M059J (cell line): ENCODE measurements around the gene TMEM134. TPM values are rescaled to one million over a fixed set of nuclear protein-coding genes. Genes with fewer than 3 reads are reported as not detected.
"Not testable (repeated sequence)": the region's sequence is repeated elsewhere in the genome, so short reads cannot be mapped to it uniquely, and the experiment has no call there.

Experiments used
- DNase-seq: peaks from one replicate; pipeline ENCODE4 v3.0.0-alpha.2; 2012; ENCODE audit warnings: low read depth
- total RNA-seq: library from RNA; depleted of rRNA; stranded (reverse); fragments of >200 nt; shearing (Covaris generic); gene quantifications from 2 replicates; pipeline ENCODE4 v1.2.3, GENCODE V29; 2014; rRNA removed

The TMEM134 gene
- total RNA-seq = 13.5 and 16.1 TPM in 2 replicates

GRCh38 chr11:67468759-67469507 lies at the start of gene TMEM134:
Gene TMEM134, minus strand, starts transcription at chr11:67469251. Its CDS starts 59 bp downstream, at chr11:67469192.
- DNase-seq = peak; percentile 85

- DNase-seq = no peak
These were observed 48.9 kb upstream of the TMEM134 start for GRCh38 chr11:67517784-67518552.

GRCh38 chr11:67516806-67517205 lies 47.8 kb upstream of the TMEM134 start:
- no peak for DNase-seq

- no peak for DNase-seq
These were observed 45.1 kb upstream of the TMEM134 start for GRCh38 chr11:67514116-67514515.

DNA sequence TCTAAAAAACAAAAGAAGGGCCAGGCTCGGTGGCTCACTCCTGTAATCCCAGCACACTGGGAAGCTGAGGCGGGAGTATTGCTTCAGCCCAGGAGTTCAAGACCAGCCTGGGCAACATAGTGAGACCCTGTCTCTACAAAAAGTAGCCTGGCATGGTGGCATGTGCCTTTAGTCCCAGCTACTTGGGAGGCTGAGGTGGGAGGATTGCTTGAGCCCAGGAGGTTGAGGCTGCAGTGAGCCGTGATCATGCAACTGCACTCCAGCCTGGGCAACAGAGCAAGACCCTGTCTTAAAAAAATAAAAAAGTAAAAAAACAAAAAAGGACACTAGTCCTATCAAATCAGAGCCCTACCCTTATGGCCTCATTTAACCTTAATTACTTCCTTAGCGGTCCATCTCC lies 42.5 kb upstream of the TMEM134 start:
- not testable (repeated sequence) for DNase-seq

DNA sequence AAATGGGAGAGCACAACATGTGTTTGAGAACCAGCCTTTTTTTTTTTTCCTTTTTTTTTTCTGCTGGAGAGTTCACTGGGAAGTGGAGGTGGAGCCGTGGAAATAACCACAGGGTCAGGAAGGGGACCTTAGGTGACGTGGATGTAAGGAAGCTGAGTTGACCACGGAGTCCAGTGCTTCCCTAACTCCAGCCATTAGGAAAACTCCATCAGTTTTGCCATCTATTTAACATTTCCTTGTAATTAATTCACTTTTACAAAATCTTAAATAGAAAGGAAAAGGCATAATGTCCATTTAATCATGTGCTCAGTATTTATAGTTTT lies 40.9 kb upstream of the TMEM134 start:
- DNase-seq = peak; percentile 51

DNA sequence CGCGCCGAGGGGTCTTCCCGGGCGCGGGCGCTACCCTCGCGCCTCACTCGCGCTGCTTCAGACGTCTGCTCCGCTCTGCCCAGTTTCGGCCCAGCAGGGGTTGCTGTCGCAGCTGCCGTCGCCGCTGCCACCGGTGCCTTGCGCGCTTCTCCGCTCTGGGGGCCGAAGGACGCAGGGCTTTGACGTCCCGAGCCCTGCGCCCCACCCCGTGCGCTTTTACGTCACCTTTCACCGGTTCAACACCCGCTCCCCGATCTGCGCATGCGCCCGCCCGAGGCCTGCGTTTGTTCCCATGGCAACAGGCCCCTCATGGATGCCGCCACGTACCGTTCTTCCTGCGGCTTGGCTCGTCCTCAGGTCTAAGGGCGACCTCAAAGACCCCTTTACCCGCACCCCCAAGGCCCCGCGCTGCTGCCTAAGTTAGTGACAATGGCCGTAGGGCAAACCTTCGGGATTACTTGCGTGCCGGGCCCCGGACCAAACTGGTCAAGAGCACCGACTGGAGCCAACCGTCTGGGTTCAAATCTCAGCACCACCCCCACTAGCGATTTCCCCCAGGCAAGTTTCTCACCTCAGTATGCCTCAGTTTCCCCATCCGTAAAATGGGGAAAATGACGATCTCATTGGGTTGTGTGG lies 39.6 kb upstream of the TMEM134 start:
- DNase-seq = peak; percentile 96

DNA sequence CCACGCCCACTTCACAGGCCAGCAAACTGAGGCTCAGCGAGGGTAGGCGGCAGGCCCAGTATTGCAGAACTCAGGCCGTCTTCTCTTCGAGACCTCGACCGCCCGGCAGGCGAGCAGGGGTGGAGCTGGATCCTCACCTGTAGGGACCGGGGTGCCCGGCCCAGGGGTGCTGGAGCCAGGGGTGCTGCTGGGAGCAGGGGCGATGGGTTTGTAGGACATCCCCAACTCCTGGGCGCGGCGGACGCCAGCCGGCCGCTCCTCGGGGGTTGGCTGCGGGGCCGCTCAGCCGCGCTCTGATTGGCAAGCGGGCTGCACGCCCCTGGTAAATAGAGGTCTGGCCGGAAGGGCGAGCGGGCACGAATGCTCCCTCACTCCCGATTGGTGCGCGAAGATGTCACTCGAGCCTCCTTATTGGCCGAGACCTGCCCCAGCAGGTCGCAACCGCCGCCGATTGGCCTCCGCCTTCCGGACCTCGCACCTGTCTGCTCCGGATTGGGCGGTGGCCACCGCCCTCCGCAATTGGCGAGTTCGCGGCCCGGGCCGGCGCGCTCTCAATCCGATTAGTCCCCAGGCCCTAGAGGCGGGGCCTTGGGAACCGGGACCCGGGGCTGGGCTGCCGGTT lies 38.9 kb upstream of the TMEM134 start, which contains the start of gene CDK2AP2:
TSS of gene CDK2AP2 (minus strand) at position 299 of the 622 bp plus-strand sequence. CDS start at position 219, 80 bp downstream.
- DNase-seq = peak; percentile 99

DNA sequence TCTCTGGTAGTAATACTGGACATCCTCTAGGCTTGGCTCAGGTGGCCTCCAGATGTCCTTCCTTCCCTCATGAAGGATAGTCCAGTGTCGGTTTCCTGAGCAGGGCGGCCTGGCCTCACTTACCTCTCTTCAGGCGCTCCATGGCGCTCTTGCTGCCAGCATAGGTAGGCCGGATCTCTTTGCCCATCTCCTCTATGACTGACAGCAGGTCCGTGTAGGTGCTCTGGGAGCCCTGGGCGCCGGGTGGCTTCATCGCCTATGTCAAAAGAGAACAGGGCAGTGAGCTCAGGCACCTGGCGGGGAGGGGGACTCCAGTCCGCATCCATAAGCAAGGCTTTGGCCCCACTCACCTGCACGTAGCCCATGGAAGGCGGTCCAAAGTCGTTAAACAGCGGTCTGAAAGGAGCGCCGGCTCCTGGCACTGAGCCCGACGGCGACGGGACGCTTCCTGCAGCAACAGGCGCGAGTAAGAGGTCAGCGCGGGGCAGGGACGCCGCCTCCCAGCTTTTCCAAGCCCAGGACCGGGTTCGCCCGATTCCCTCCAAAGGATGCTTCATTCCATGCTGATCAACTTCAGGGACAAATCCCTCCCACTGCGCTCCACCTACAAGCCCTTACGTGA lies 38.3 kb upstream of the TMEM134 start:
- no peak for DNase-seq

GRCh38 chr11:67506426-67507051 lies 37.5 kb upstream of the TMEM134 start:
- DNase-seq = no peak

- DNase-seq = peak; percentile 98
These were observed 36.8 kb upstream of the TMEM134 start for GRCh38 chr11:67505605-67506396.

DNA sequence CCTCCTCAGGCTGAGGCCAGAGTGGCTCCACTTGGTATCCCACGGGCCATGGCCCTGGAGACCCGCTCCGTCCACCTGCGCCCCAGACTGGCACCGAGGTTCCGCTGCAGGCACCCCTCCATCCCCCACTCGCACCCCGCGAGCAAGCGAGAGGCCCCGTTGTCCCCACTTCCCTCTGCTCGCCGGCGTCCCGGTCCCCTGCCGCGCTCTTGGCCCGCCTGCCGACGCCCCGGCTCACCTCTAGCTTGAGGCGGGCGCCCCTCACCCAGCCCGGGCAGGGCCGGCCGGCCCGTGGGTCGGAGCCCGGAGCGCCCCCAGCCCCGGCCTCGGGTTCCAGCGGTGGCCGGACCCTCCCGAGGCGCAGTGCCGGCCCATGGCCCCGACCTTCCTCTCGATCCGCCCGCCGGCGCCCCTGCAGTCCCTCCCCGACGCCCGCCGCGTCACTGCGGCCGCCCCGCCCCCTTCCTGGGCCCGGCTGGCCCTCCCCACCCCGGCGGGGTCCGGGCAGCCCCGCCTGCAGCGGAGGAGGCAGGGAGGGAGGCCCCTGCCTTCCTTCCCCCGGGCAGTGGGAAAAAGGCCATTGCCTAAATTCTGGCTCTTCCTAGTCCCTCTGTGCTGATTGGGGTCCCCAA lies 36.0 kb upstream of the TMEM134 start, which contains the start of gene PITPNM1:
TSS of gene PITPNM1 (minus strand) at position 414 of the 632 bp plus-strand sequence. CDS start 1,183 bp downstream, outside the sequence.
- peak; percentile 71 for DNase-seq

DNA sequence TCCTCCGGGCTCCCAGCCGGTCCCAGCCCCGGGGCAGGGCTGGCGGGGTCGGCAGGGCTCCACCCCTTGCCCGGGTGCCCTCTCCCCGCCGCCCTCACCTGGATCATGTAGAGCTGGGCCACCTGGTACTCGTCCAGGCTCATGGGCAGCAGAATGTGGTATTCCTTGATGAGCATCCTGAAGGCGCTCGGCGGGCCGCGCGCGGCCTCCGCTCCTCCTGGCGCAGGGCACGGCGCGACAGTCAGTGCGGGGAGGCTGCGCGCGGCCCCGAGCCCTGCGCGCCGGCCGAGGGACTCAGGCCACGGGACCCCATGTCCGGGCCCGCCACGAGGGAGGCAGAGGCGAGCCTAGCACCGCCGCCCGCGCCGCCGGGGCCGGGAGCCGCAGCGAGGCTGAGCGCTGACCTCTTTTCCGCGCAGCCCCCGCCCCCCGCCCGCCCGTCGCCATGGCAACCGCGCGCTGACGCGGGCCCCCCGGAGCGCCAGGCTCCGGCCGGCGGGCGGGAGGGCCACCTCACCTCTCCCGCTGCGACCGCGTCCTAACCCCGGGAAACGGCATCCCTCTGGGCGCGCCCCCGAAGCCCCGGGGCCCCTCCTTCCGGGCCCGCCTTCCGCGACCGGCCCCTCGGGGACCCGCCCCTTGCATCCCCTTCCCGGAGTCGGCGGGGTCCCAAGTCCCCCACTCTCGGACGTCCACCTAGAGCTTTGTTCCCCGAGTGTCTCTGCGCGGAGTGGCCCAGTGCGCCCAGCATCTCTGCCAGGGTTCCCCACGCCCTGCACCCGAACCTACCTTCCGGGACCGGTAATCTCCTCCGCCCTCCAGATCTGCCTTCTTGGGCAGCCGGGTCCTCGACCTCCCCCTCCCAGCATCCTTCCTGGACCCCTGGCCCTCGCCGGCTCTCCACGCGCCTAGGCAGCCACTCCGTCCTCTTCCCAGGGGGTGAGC lies 35.2 kb upstream of the TMEM134 start:
- DNase-seq = peak; percentile 45

- no peak for DNase-seq
These were observed 34.3 kb upstream of the TMEM134 start for GRCh38 chr11:67503119-67504004.

GRCh38 chr11:67502328-67502979 lies 33.4 kb upstream of the TMEM134 start:
- no peak for DNase-seq

DNA sequence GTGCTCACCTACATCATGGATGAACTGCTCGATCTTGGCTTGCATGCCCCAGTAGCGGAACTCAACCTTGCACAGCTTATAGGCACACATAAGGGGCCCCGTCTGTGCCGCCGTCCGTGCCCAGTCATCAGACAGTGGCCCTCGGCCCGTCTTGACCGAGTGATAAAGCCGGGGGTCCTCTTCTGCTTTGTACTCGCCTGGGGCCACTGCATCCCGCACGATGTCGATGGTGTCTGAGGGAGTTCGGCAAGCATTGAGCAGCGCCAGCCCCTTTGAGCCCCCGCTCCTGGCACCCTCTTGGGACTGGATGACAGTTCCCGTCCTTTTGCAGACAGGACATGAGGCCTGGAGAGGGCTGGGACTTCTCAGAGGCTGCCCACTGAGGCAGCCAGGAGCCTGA lies 32.8 kb upstream of the TMEM134 start:
- DNase-seq = no peak
